CD14-positive monocyte (primary cell): Measurements from ENCODE around the gene PKDREJ. TPM values are rescaled to one million over a fixed set of nuclear protein-coding genes. Genes with fewer than 3 reads are reported as not detected.

Experiments used
- DNase-seq, 3 donors: peaks; one replicate each; pipeline ENCODE4 v3.0.0-alpha.2; 2011 to 2022
- H2AFZ ChIP-seq: 2 replicates; pipeline ENCODE4 v1.6.0; 2012; ENCODE audit warnings: mild to moderate bottlenecking, low read depth, low read length, inconsistent platforms; ENCODE audit not compliant: insufficient read depth, poor library complexity, severe bottlenecking
- H3K27ac ChIP-seq, 2 donors: 1 replicate in 1 of 2; 2 replicates in 1 of 2; pipeline ENCODE4 v1.5.1; 2012 to 2013; ENCODE audit warnings: low read length in 2 of 2, control low read depth in 1 of 2, inconsistent platforms in 1 of 2, low read depth in 1 of 2, mild to moderate bottlenecking in 1 of 2
- H3K27me3 ChIP-seq, 2 donors: one replicate each; pipeline versions ENCODE4 v1.6.0 to v1.6.1; 2011 to 2013; ENCODE audit warnings: low read length in 2 of 2; ENCODE audit not compliant: control insufficient read depth in 2 of 2, insufficient read depth in 2 of 2
- H3K36me3 ChIP-seq, 2 donors: replicated peaks in 1 of 2; 1 replicate in 1 of 2; 2 replicates in 1 of 2; pipeline versions ENCODE4 v1.5.1 to v1.6.1; 2012 to 2013; ENCODE audit warnings: low read length in 2 of 2, control low read depth in 1 of 2, inconsistent platforms in 1 of 2, mild to moderate bottlenecking in 1 of 2; ENCODE audit not compliant: insufficient read depth in 2 of 2, control insufficient read depth in 1 of 2
- H3K4me1 ChIP-seq, 2 donors: 1 replicate in 1 of 2; 2 replicates in 1 of 2; pipeline versions ENCODE4 v1.5.1 to v1.6.1; 2012 to 2013; ENCODE audit warnings: low read length in 2 of 2, control low read depth in 1 of 2, inconsistent platforms in 1 of 2, mild to moderate bottlenecking in 1 of 2, moderate library complexity in 1 of 2; ENCODE audit not compliant: insufficient read depth in 2 of 2, control insufficient read depth in 1 of 2
- H3K4me2 ChIP-seq: replicated peaks from 2 replicates; pipeline ENCODE3; 2012; ENCODE audit warnings: low read length, moderate library complexity, mild to moderate bottlenecking; ENCODE audit not compliant: poor library complexity, severe bottlenecking; ENCODE audit errors: extremely low read depth
- H3K4me3 ChIP-seq, 3 experiments: fragments of 200-600 bp in 1 of 3; sonication (generic) in 1 of 3; replicated peaks in 1 of 3; 1 replicate in 2 of 3; 2 replicates in 1 of 3; pipeline ENCODE4 v1.5.1; 2011 to 2013; ENCODE audit warnings: low read length in 3 of 3, mild to moderate bottlenecking in 3 of 3, control low read depth in 2 of 3, low read depth in 2 of 3, inconsistent platforms in 1 of 3, moderate library complexity in 1 of 3
- H3K79me2 ChIP-seq: 2 replicates; pipeline ENCODE4 v1.6.0; 2012; ENCODE audit warnings: mild to moderate bottlenecking, control low read depth, inconsistent platforms, low read length, moderate library complexity; ENCODE audit not compliant: insufficient read depth
- H3K9ac ChIP-seq: 2 replicates; pipeline ENCODE4 v1.6.0; 2017; ENCODE audit warnings: low read length, mild to moderate bottlenecking; ENCODE audit not compliant: insufficient read depth, poor library complexity, severe bottlenecking
- H3K9me3 ChIP-seq, 2 donors: replicated peaks in 1 of 2; 1 replicate in 1 of 2; 2 replicates in 1 of 2; pipeline versions ENCODE4 v1.5.1 to v1.6.1; 2012 to 2013; ENCODE audit warnings: low read length in 2 of 2, control low read depth in 1 of 2; ENCODE audit not compliant: control insufficient read depth in 1 of 2, insufficient read depth in 1 of 2
- H4K20me1 ChIP-seq: 2 replicates; pipeline ENCODE4 v1.6.0; 2012; ENCODE audit warnings: mild to moderate bottlenecking, low read length, control low read depth, moderate library complexity; ENCODE audit not compliant: insufficient read depth
- H3K27ac Mint-ChIP-seq, 7 donors: one replicate each; pipeline ENCODE4 v1.8.0; 2020; ENCODE audit warnings: mild to moderate bottlenecking in 7 of 7, mixed read lengths in 7 of 7, moderate library complexity in 6 of 7, inconsistent platforms in 2 of 7
- H3K27me3 Mint-ChIP-seq, 3 donors: one replicate each; pipeline ENCODE4 v1.8.0; 2021 to 2022; ENCODE audit warnings: low read depth in 3 of 3, mild to moderate bottlenecking in 3 of 3, mixed read lengths in 3 of 3, moderate library complexity in 3 of 3, inconsistent platforms in 1 of 3
- H3K36me3 Mint-ChIP-seq, 2 donors: one replicate each; pipeline ENCODE4 v1.8.0; 2020; ENCODE audit warnings: mixed read lengths in 2 of 2, inconsistent platforms in 1 of 2, mild to moderate bottlenecking in 1 of 2
- H3K4me1 Mint-ChIP-seq: one replicate; pipeline ENCODE4 v1.8.0; 2020; ENCODE audit warnings: mild to moderate bottlenecking, mixed read lengths
- H3K4me3 Mint-ChIP-seq, 2 donors: one replicate each; pipeline ENCODE4 v1.8.0; 2020; ENCODE audit warnings: mild to moderate bottlenecking in 2 of 2, mixed read lengths in 2 of 2, moderate library complexity in 1 of 2
- H3K9me3 Mint-ChIP-seq, 7 donors: one replicate each; pipeline ENCODE4 v1.8.0; 2020 to 2022; ENCODE audit warnings: mixed read lengths in 7 of 7, mild to moderate bottlenecking in 6 of 7, moderate library complexity in 6 of 7, inconsistent platforms in 2 of 7
- WGBS: methylation state at CpG from one replicate; pipeline ENCODE4 v1.1.5; 2013; ENCODE audit warnings: missing lambda C conversion rate; ENCODE audit not compliant: insufficient coverage; 5-methylcytosine and 5-hydroxymethylcytosine counted together
- intact Hi-C, 2 donors: fragments of 100-400 bp; cut with micrococcal nuclease; formaldehyde crosslinking; loops; one replicate each; pipeline versions ENCODE4 v1.15.0 to v1.15.1; 2023
- polyA plus RNA-seq, 3 donors: library from polyadenylated mRNA; depleted of rRNA in 1 of 3; unstranded in 2 of 3; stranded (reverse) in 1 of 3; fragments of 300-500 nt in 2 of 3; fragments of >200 nt in 1 of 3; fragmentation: Illumina TruSeq in 2 of 3; gene quantifications; 1 replicate in 2 of 3; 2 replicates in 1 of 3; pipeline ENCODE4 v1.2.3, GENCODE V29; 2012 to 2021
- TF ChIP-seq, protein P1 (sequence below): fragments of 200-600 bp; IDR thresholded peaks from one replicate; pipeline ENCODE4 v1.8.0; 2022; ENCODE audit warnings: antibody characterized with exemption, mild to moderate bottlenecking

Gene PKDREJ
- polyA plus RNA-seq, 3 donors: not detected

DNA sequence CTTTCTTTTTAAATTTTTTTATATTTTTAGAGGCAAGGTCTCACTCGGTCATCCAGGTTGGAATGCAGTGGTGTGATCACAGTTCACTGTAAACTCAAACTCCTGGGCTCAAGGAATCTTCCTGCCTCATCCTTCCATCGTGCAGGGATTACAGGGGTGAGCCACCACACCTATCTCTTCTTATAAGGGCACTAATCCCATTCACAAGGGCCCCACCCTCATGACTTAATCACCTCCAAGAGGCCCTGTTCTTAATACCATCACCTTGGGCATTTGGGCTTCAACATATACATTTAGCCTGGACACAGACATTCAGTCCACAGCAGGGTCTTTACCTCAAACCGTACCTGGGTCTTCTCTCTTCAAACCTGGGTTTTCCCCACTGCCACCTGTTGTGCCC is 29.0 kb upstream of the PKDREJ start:
- no peak overlapping the region for H2AFZ ChIP-seq
- TF ChIP-seq, protein P1, sequence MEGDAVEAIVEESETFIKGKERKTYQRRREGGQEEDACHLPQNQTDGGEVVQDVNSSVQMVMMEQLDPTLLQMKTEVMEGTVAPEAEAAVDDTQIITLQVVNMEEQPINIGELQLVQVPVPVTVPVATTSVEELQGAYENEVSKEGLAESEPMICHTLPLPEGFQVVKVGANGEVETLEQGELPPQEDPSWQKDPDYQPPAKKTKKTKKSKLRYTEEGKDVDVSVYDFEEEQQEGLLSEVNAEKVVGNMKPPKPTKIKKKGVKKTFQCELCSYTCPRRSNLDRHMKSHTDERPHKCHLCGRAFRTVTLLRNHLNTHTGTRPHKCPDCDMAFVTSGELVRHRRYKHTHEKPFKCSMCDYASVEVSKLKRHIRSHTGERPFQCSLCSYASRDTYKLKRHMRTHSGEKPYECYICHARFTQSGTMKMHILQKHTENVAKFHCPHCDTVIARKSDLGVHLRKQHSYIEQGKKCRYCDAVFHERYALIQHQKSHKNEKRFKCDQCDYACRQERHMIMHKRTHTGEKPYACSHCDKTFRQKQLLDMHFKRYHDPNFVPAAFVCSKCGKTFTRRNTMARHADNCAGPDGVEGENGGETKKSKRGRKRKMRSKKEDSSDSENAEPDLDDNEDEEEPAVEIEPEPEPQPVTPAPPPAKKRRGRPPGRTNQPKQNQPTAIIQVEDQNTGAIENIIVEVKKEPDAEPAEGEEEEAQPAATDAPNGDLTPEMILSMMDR: no peak
- no peak for DNase-seq
- no peak overlapping the region for H3K4me3 Mint-ChIP-seq
- intact Hi-C loops: loop anchor here (5.0 to 10.0 kb wide), 3 partner anchors 170 to 297 kb away; no protein-coding TSS in a partner anchor
- no peak overlapping the region for H3K27ac ChIP-seq
- peaks cover 5% of the 10 kb centered on the region for H3K79me2 ChIP-seq
- peaks cover 5 to 11% (median 8%) of the 10 kb centered on the region in 7 donors for H3K9me3 Mint-ChIP-seq
- H3K36me3 ChIP-seq: peaks cover 11 to 24% of the 10 kb centered on the region in 2 donors
- peaks cover 0 to 9% of the 10 kb centered on the region in 2 donors for H3K9me3 ChIP-seq
- peak overlapping the region in 1 of 7 donors; percentile 46 for H3K27ac Mint-ChIP-seq
- H3K4me3 ChIP-seq: no peak overlapping the region
- H3K36me3 Mint-ChIP-seq: peaks cover 32 to 40% of the 10 kb centered on the region in 2 donors
- H3K9ac ChIP-seq: no peak overlapping the region
- H3K4me1 ChIP-seq: peaks cover 47 to 52% of the 10 kb centered on the region in 2 donors
- 96% methylated on average over 2 of the region's 3 CpGs for WGBS
- H3K27me3 Mint-ChIP-seq: peaks cover 0 to 1% (median 1%) of the 10 kb centered on the region in 3 donors
- H3K4me1 Mint-ChIP-seq: peaks cover 52% of the 10 kb centered on the region
- H3K27me3 ChIP-seq: no peaks in the 10 kb centered on the region
- H3K4me2 ChIP-seq: no peak overlapping the region
- H4K20me1 ChIP-seq: no peaks in the 10 kb centered on the region

DNA sequence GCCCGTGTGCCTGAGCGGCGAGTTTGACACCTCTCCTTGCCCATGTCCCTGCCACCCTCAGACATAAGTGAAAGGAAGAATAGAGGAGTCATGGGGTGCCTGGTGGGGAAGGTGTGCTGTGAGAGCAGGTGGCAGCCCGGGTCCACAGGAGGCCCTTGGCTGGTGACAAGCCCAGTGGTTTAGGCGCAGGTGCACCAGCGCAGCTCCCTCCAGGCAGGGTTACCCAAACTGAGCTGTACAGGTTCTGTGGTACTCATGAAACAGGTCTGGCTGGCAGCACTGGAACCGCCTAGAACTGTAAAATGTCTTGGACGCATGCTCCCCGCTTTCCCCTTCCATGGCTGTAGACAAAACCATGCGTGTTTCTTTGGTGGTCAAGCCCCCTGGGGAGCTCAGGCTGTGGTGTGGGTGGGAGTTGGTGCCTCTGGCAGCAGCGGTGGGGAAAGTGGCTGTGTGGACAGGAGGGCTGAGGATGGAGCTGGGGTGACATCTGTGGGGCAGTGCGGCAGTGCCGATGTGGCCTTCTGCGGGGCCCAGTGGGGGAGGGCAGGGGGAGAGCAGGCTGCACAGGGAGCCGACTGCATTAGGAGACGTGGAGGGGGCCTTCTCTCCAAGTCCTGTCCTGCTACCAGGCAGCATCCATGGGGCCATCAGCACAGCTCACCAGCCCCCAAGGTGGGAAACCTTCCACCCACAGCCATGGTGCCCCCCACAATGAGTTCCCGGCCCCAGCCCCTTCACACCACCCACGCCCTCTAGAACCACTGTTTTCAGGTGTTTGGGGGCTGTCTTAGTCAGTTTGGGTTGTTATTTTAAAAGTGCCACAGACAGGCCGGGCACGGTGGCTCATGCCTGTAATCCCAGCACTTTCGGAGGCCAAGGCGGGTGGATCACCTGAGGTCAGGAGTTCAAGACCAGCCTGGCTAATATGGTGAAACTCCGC is 28.0 kb upstream of the PKDREJ start:
- H3K4me1 Mint-ChIP-seq: peaks cover 50% of the 10 kb centered on the region

More for the DNA sequence above, 28.0 kb upstream of the PKDREJ start:
- H3K36me3 ChIP-seq: peaks cover 16 to 33% of the 10 kb centered on the region in 2 donors
- intact Hi-C loops: loop anchor here (5.0 to 10.0 kb wide), 3 partner anchors 169 to 296 kb away; no protein-coding TSS in a partner anchor
- TF ChIP-seq, protein P1: no peak
- no peak overlapping the region for H2AFZ ChIP-seq
- H3K4me3 ChIP-seq: no peak overlapping the region
- Mint-ChIP-seq H3K9me3 (peaks cover 5 to 11% (median 8%) of the 10 kb centered on the region in 7 donors), H3K27me3 (peaks cover 0 to 1% (median 1%) of the 10 kb centered on the region in 3 donors), H3K27ac (peak overlapping the region in 1 of 7 donors; percentile 81), H3K36me3 (peaks cover 41 to 49% of the 10 kb centered on the region in 2 donors), H3K4me3 (no peak overlapping the region)
- no peak overlapping the region for H3K27ac ChIP-seq
- H3K79me2 ChIP-seq: no peaks in the 10 kb centered on the region
- H3K27me3 ChIP-seq: no peaks in the 10 kb centered on the region
- peaks cover 42 to 48% of the 10 kb centered on the region in 2 donors for H3K4me1 ChIP-seq
- no peaks in the 10 kb centered on the region for H4K20me1 ChIP-seq
- H3K9me3 ChIP-seq: peaks cover 0 to 9% of the 10 kb centered on the region in 2 donors
- WGBS: 97% methylated on average over 12 of the region's 23 CpGs
- no peak overlapping the region for H3K4me2 ChIP-seq
- DNase-seq: no peak
- no peak overlapping the region for H3K9ac ChIP-seq
